SK-N-SH (cell line): ENCODE results near the gene TRIM3. TPM values are rescaled to one million over a fixed set of nuclear protein-coding genes. Genes with fewer than 3 reads are reported as not detected.

ENCODE experiments used
- CTCF ChIA-PET: fragments of 300-600, 350-600 bp; formaldehyde crosslinking; extraction: SDS; loops from one replicate; lab custom pipeline; 2021; lab: Yijun Ruan, JAX
- POLR2A ChIA-PET: fragments of 350-600 bp; sonication (Branson Sonifier 250); formaldehyde crosslinking; extraction: SDS; loops from one replicate; lab custom pipeline; 2020; ENCODE audit warnings: antibody characterized with exemption, inconsistent platforms; lab: Yijun Ruan, JAX
- DNase-seq: peaks from one replicate; pipeline ENCODE4 v3.0.0; 2012
- H2AFZ ChIP-seq: fragments of 200-600 bp; sonication (generic); 2 replicates; pipeline ENCODE4 v1.8.1; 2016; ENCODE audit warnings: antibody characterized with exemption, mild to moderate bottlenecking, low read depth
- H3F3A ChIP-seq: fragments of 200-600 bp; sonication (generic); replicated peaks from 2 replicates; pipeline ENCODE3; 2016; ENCODE audit warnings: antibody characterized with exemption, mild to moderate bottlenecking; ENCODE audit not compliant: insufficient read depth
- H3K27ac ChIP-seq, 2 experiments: fragments of 200-500 bp in 1 of 2; fragments of 200-600 bp in 1 of 2; sonication (Bioruptor generic) in 1 of 2; sonication (generic), shearing (Covaris generic) in 1 of 2; 2 replicates each; pipeline versions ENCODE4 v1.5.1 to v1.6.1; 2014 to 2016; ENCODE audit warnings: low read depth in 2 of 2, inconsistent platforms in 1 of 2, low read length in 1 of 2, mild to moderate bottlenecking in 1 of 2, mixed read lengths in 1 of 2
- H3K27me3 ChIP-seq: fragments of 200-600 bp; sonication (generic), shearing (Covaris generic); 2 replicates; pipeline ENCODE4 v1.6.1; 2016; ENCODE audit warnings: mixed run types; ENCODE audit not compliant: insufficient read depth
- H3K36me3 ChIP-seq, 2 experiments: fragments of 200-500 bp in 1 of 2; fragments of 200-600 bp in 1 of 2; sonication (Bioruptor generic) in 1 of 2; sonication (generic) in 1 of 2; replicated peaks in 1 of 2; 2 replicates each; pipeline versions ENCODE3 to v1.5.1; 2014 to 2016; ENCODE audit warnings: low read length in 1 of 2, mild to moderate bottlenecking in 1 of 2; ENCODE audit not compliant: insufficient read depth in 2 of 2, control insufficient read depth in 1 of 2
- H3K4me1 ChIP-seq, 2 experiments: fragments of 200-500 bp in 1 of 2; fragments of 200-600 bp in 1 of 2; sonication (Bioruptor generic) in 1 of 2; sonication (generic), shearing (Covaris generic) in 1 of 2; 2 replicates each; pipeline versions ENCODE4 v1.5.1 to v1.6.1; 2014 to 2016; ENCODE audit warnings: low read depth in 1 of 2, low read length in 1 of 2, mixed run types in 1 of 2; ENCODE audit not compliant: insufficient read depth in 2 of 2, control insufficient read depth in 1 of 2
- H3K4me2 ChIP-seq: fragments of 200-600 bp; sonication (generic), shearing (Covaris generic); 2 replicates; pipeline ENCODE4 v1.6.1; 2017; ENCODE audit warnings: mixed run types
- H3K4me3 ChIP-seq, 2 experiments: fragments of 200-500 bp in 1 of 2; fragments of 200-600 bp in 1 of 2; sonication (Bioruptor generic) in 1 of 2; sonication (generic), shearing (Covaris generic) in 1 of 2; 2 replicates each; pipeline versions ENCODE4 v1.5.1 to v1.8.1; 2014 to 2016; ENCODE audit warnings: low read depth in 2 of 2, inconsistent platforms in 1 of 2, low read length in 1 of 2, mild to moderate bottlenecking in 1 of 2, mixed read lengths in 1 of 2, moderate library complexity in 1 of 2
- H3K79me2 ChIP-seq: fragments of 200-600 bp; sonication (generic); 2 replicates; pipeline ENCODE4 v1.8.1; 2017; ENCODE audit warnings: mild to moderate bottlenecking; ENCODE audit not compliant: insufficient read depth
- H3K9ac ChIP-seq: fragments of 200-600 bp; sonication (generic); 2 replicates; pipeline ENCODE4 v1.6.1; 2017; ENCODE audit warnings: mixed run types
- H3K9me2 ChIP-seq: fragments of 200-600 bp; sonication (generic); 2 replicates; pipeline ENCODE4 v1.6.1; 2017; ENCODE audit warnings: mixed run types
- H3K9me3 ChIP-seq: fragments of 200-600 bp; sonication (generic); 2 replicates; pipeline ENCODE4 v1.6.1; 2017; ENCODE audit warnings: mixed run types, mild to moderate bottlenecking, moderate library complexity
- H4K20me1 ChIP-seq: fragments of 200-600 bp; sonication (generic); 2 replicates; pipeline ENCODE4 v1.6.1; 2017; ENCODE audit warnings: mild to moderate bottlenecking, mixed run types; ENCODE audit not compliant: insufficient read depth
- CHD2 ChIP-seq: fragments of 150-350 bp; IDR thresholded peaks from 2 replicates; pipeline ENCODE4 v1.6.1; 2018; ENCODE audit warnings: low read length; ENCODE audit not compliant: partially characterized antibody
- ELF1 ChIP-seq: IDR thresholded peaks from 2 replicates; pipeline ENCODE4 v1.4.0; 2012
- EP300 ChIP-seq, 2 experiments: IDR thresholded peaks; 2 replicates each; pipeline versions ENCODE4 v1.4.0 to v1.6.1; 2012; ENCODE audit warnings: borderline replicate concordance in 1 of 2, low read depth in 1 of 2, low read length in 1 of 2
- EZH2phosphoT487 ChIP-seq: fragments of 200-600 bp; sonication (generic); IDR thresholded peaks from 2 replicates; pipeline ENCODE4 v1.6.1; 2017; ENCODE audit warnings: low read depth, mixed run types, mild to moderate bottlenecking, antibody characterized with exemption, moderate library complexity, borderline replicate concordance
- FOSL2 ChIP-seq: IDR thresholded peaks from 2 replicates; pipeline ENCODE4 v1.4.0; 2012; ENCODE audit warnings: low read depth, mild to moderate bottlenecking, moderate library complexity, borderline replicate concordance
- FOXJ3 ChIP-seq: sonication (generic); formaldehyde crosslinking; IDR thresholded peaks from 2 replicates; pipeline ENCODE4 v1.5.1; 2020; ENCODE audit warnings: mild to moderate bottlenecking, missing genetic modification reagents
- GABPA ChIP-seq: IDR thresholded peaks from 2 replicates; pipeline ENCODE4 v1.4.0; 2012; ENCODE audit warnings: low read depth, mild to moderate bottlenecking
- GATA2 ChIP-seq: sonication (generic); formaldehyde crosslinking; IDR thresholded peaks from 2 replicates; pipeline ENCODE4 v1.5.0; 2020; ENCODE audit warnings: mild to moderate bottlenecking, missing genetic modification reagents
- MAX ChIP-seq: IDR thresholded peaks from 2 replicates; pipeline ENCODE4 v1.4.0; 2012; ENCODE audit warnings: low read depth
- MXI1 ChIP-seq: IDR thresholded peaks from 2 replicates; pipeline ENCODE4 v1.6.1; 2012; ENCODE audit warnings: mild to moderate bottlenecking, low read depth, low read length, improper control_type of control experiment
- NRF1 ChIP-seq: IDR thresholded peaks from 2 replicates; pipeline ENCODE4 v1.6.1; 2012; ENCODE audit warnings: low read depth, mild to moderate bottlenecking, low read length
- RAD21 ChIP-seq: IDR thresholded peaks from 2 replicates; pipeline ENCODE4 v1.6.1; 2012; ENCODE audit warnings: mild to moderate bottlenecking, low read length
- REST ChIP-seq: IDR thresholded peaks from 2 replicates; pipeline ENCODE4 v1.6.1; 2012; ENCODE audit warnings: mild to moderate bottlenecking, low read depth, low read length, moderate library complexity
- RFX5 ChIP-seq: IDR thresholded peaks from 2 replicates; pipeline ENCODE4 v1.6.1; 2012; ENCODE audit warnings: mild to moderate bottlenecking, improper control_type of control experiment, low read length
- SMC3 ChIP-seq: IDR thresholded peaks from 2 replicates; pipeline ENCODE4 v1.6.1; 2012; ENCODE audit warnings: low read depth, low read length, improper control_type of control experiment
- TAF1 ChIP-seq: IDR thresholded peaks from 2 replicates; pipeline ENCODE4 v1.6.1; 2012; ENCODE audit warnings: low read depth, mild to moderate bottlenecking, low read length, moderate library complexity, borderline replicate concordance
- TCF12 ChIP-seq: IDR thresholded peaks from 2 replicates; pipeline ENCODE4 v1.4.0; 2012
- TEAD4 ChIP-seq: IDR thresholded peaks from 2 replicates; pipeline ENCODE4 v1.4.0; 2012; ENCODE audit warnings: mild to moderate bottlenecking, borderline replicate concordance; ENCODE audit not compliant: insufficient read depth
- USF1 ChIP-seq: IDR thresholded peaks from 2 replicates; pipeline ENCODE4 v1.4.0; 2012; ENCODE audit warnings: low read depth, borderline replicate concordance
- ZBTB33 ChIP-seq: IDR thresholded peaks from 2 replicates; pipeline ENCODE4 v1.4.0; 2012; ENCODE audit warnings: low read depth, borderline replicate concordance
- WGBS: methylation state at CpG from one replicate; pipeline ENCODE4 v1.1.6; 2017; ENCODE audit warnings: low lambda C conversion rate; 5-methylcytosine and 5-hydroxymethylcytosine counted together
- polyA plus RNA-seq, 3 experiments: library from polyadenylated mRNA; depleted of rRNA; stranded (reverse); fragments of >200 nt; gene quantifications; 2 replicates each; pipeline ENCODE4 v1.2.3, GENCODE V29; 2012
- TF ChIP-seq, protein P1 (sequence below): fragments of 150-350 bp; IDR thresholded peaks from 2 replicates; pipeline ENCODE4 v1.6.1; 2017; ENCODE audit warnings: antibody characterized with exemption, low read length, low read depth, borderline replicate concordance
- TF ChIP-seq, protein P2 (sequence below): IDR thresholded peaks from 2 replicates; pipeline ENCODE4; 2012

Gene TRIM3
- polyA plus RNA-seq, 1 of the 3 experiments (the other 2 are of a cell fraction) = 22.8 TPM

- Histone ChIP-seq H4K20me1 (peaks cover 6% of the 10 kb centered on the region; the same call in 1 of the 2 replicates), H3K9me2 (no peaks in the 10 kb centered on the region), H3K4me2 (peak within 1 kb of the TSS; percentile 99), H3K27ac (peak within 1 kb of the TSS; percentile 84 to 85), H3K4me3 (peak within 1 kb of the TSS; percentile 89 to 100), H3K79me2 (peaks cover 71% of the 10 kb centered on the region), H3K36me3 (peaks cover 43 to 72% of the 10 kb centered on the region in 2 experiments), H3K4me1 (peaks cover 12 to 21% of the 10 kb centered on the region in 2 experiments), H3K9ac (peak within 1 kb of the TSS; percentile 96), H3K27me3 (no peaks in the 10 kb centered on the region), H2AFZ (peak within 1 kb of the TSS; percentile 81; the same call in 1 of the 2 replicates), H3K9me3 (no peaks in the 10 kb centered on the region), H3F3A (peaks cover 6% of the 10 kb centered on the region)
- DNase-seq = peak; percentile 96
- WGBS = under 1% methylated on average over 29 of the region's 66 CpGs
- CTCF ChIA-PET = interaction anchor here (1.0 to 2.1 kb wide), 7 partner anchors 17 to 230 kb away, joined by 3 to 8 read pairs (median 4); partner anchors contain the start of gene DNHD1
- POLR2A ChIA-PET = interaction anchor here (1.1 to 1.6 kb wide), 5 partner anchors 7 to 202 kb away, joined by 3 to 9 read pairs (median 4); partner anchors contain the start of genes DNHD1, MRPL17, TAF10 and TRIM3
- TF ChIP-seq GABPA (peak; percentile 96), SMC3 (no peak), EP300 (IDR thresholded peaks at IDR 0.05; ENCODE audit: borderline replicate concordance in 1 of 2, low read depth in 1 of 2, low read length in 1 of 2) (no peak), FOXJ3 (CRISPR knock-in tag) (no peak), ZBTB33 (peak; percentile 95), RFX5 (no peak; the same call in 1 of the 2 replicates), MAX (peak; percentile 95), ELF1 (peak; percentile 84), FOSL2 (no peak), REST (peak; percentile 36; the same call in 1 of the 2 replicates), TAF1 (peak; percentile 80; the same call in 1 of the 2 replicates), TEAD4 (no peak), EZH2phosphoT487 (no peak), CHD2 (peak; percentile 98), NRF1 (peak; percentile 26; the same call in 1 of the 2 replicates), MXI1 (peak; percentile 95), RAD21 (no peak), TCF12 (peak; percentile 19; the same call in 1 of the 2 replicates), USF1 (no peak), GATA2 (CRISPR knock-in tag) (no peak)
- TF ChIP-seq, protein P1, sequence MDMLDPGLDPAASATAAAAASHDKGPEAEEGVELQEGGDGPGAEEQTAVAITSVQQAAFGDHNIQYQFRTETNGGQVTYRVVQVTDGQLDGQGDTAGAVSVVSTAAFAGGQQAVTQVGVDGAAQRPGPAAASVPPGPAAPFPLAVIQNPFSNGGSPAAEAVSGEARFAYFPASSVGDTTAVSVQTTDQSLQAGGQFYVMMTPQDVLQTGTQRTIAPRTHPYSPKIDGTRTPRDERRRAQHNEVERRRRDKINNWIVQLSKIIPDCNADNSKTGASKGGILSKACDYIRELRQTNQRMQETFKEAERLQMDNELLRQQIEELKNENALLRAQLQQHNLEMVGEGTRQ = no peak
- TF ChIP-seq, protein P2, sequence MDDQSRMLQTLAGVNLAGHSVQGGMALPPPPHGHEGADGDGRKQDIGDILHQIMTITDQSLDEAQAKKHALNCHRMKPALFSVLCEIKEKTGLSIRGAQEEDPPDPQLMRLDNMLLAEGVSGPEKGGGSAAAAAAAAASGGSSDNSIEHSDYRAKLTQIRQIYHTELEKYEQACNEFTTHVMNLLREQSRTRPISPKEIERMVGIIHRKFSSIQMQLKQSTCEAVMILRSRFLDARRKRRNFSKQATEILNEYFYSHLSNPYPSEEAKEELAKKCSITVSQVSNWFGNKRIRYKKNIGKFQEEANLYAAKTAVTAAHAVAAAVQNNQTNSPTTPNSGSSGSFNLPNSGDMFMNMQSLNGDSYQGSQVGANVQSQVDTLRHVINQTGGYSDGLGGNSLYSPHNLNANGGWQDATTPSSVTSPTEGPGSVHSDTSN = no peak
These were observed 7.5 kb upstream of the TRIM3 start, which contains the start of the genes ARFIP2 and TIMM10B for GRCh38 chr11:6481012-6481923. Gene ARFIP2, minus strand, starts transcription at chr11:6481331. Its CDS starts 910 bp downstream, at chr11:6480421. Gene TIMM10B, plus strand, starts transcription at chr11:6481501. Its CDS starts 16 bp downstream, at chr11:6481517.
